GM19023 (cell line): ENCODE measurements around the gene BMPR1B.
"Not testable (repeated sequence)": the region's sequence is repeated elsewhere in the genome, so short reads cannot be mapped to it uniquely, and the experiment has no call there.

Experiments
- ATAC-seq: cut with Tn5 transposase; IDR thresholded peaks from one replicate; pipeline ENCODE4 v1.9.1; 2021; ENCODE audit warnings: mild to moderate bottlenecking, moderate library complexity; ENCODE audit not compliant: unreplicated experiment

Gene BMPR1B

DNA sequence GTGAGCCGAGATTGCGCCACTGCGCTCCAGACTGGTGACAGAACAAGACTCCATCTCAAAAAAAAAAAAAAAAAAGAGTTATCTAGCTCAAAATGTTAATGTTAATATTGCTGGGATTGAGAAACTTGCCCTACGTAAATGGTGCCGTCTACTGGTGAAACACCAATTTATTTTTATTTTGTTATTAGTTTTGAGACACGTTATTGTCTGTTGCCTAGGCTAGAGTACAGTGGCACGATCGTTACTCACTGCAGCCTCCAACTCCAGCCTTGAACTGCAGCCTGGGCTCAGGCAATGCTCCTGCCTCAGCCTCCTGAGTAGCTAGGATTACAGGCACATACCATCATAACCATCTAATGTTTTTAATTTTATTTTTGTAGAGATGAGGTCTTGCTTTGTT, 262.8 kb downstream of the BMPR1B start:
- ATAC-seq = no peak

DNA sequence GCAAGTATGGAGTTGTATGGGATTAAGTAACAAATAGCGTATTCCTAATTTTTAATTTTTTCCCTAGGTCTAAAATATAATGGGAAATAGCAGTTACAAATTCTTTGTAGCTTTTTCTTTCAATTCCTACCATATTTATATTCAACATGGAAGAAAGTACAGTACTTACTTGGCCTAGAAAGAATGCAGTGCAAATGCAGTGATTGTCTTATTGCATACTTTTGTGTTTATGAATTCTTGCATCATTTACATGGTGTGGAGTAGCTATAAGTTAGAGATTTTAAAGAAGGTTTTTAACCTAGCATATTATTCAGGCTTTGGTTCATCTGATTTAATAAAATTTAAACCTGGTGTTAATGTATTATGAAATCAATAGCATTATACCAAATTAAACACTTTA, 263.3 kb downstream of the BMPR1B start:
- ATAC-seq = no peak

DNA sequence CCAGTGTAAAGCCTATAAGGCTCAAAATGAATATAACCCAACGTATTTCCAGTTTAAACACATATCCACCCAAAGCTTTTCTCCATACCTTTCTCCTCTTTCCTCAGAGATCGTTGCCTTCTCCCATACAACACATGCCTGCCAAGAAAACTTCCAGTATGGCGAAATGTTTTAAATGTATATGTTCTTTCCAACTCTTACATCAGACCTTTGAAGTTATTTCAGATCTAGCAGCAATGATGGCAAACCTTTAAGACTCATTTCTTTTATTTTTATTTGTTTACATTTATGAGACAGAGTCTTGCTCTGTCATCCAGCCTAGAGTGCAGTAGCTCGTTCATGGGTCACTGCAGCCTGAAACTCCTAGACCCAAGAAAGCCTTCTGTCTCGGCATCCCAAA, 265.4 kb downstream of the BMPR1B start:
- ATAC-seq = no peak

DNA sequence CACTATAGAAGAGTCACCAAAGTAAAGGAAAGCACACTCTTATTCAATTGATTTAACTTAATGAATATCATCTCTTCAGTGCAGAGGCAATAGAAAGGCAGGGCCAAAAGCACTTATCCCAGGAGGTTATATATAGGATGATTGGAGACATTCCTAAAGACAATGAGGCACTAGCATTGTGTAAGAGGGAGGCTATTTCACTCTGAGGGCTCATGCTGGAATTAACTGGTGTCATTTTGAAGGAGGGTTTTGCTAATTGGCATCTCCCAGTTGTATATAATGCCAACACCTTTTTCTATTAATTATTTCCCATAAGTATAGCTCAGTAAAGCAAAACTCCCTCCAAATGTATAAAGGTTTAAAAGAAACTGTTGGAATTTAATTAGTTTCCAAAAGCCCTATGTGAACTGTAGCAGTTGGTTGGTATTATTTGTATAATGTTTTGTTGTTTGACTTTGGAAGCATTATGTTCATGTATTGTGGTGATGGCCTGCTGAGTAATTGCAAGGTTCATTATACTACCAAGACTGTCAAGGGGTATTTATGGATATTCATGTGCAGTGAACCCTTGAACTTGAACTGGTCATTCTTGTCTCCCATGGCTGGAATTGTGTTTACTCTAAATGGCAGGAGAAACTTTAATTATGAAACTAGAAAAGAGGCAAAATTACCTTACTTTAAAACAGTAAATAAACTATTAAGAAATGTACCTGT, 270.3 kb downstream of the BMPR1B start:
- ATAC-seq = no peak

DNA sequence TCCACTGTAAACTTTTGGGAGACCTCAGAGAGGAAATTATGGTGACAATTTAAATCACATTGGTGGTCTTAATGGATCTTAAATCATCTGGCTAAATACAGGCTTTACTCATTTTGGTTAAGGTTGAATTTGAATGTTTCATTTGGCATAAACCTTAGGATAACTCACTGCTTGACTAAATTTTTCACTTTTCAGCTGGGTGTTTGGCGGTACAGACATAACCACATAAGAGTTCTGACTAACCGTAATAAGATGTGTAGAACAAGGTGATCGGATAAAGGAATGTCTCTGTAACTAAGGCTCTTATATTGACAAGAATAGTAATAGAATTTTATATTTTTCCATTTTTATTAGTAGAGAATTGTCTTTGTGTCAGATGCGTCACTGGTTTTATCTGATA, 281.0 kb downstream of the BMPR1B start:
- no peak for ATAC-seq

DNA sequence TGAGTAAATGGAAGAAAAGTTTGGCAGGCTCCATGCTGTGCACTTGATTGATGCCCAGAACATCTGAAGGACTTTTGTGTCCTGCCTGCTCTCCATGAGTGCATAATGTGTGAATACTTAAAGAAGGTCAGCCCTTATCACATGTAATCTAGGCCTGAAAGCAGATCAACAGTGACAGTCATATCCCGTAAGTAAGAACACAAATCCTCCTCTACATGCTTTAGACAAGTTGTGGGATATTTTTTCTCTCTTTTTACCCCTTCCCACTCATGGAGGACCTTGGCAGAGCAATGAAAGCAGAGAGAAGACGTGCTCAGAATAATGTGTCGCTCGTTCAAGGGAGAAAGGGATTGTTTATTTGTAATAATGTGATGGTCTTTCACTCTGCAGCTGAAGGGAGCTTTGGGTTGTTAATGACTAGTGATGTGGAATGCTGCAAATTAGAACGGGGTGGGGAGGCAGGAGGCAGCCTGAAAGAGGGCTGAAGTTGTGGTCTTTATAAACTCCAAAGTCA, 286.6 kb downstream of the BMPR1B start:
- no peak for ATAC-seq

DNA sequence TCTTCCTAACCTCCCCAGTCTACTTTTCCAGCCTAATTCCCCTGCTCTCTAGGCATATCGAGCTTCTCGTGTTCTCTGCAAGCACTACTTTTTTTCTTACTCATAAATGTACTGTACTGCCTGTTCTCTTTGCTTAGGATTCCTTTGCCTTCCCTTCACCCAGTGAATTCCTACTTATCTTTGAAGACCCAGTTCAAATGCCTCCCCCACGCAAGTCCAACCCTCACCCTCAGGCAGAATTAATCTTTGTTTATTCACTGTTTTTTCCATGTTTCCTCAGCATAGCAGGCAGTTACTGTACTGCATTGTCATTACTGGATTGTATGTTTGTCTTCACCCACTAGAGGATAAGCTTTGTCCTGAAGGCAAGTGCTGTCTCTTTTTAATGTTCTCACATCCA, 287.7 kb downstream of the BMPR1B start:
- no peak for ATAC-seq

DNA sequence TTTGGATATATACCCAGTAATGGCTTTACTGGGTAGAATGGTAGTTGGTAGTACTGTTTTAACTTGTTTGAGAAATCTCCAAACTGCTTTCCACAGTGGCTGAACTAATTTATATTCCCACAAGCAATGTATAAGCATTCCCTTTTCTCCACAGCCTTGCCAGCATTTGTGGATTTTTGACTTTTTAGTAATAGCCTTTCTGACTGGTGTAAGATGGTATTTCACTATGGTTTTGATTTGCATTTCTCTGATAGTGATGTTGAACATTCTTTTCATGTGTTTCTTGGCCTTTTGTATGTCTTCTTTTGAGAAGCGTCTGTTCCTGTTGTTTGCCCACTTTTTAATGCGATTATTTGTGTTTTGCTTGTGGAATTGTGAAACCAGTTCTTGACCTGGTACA, 290.5 kb downstream of the BMPR1B start:
- ATAC-seq = no peak

DNA sequence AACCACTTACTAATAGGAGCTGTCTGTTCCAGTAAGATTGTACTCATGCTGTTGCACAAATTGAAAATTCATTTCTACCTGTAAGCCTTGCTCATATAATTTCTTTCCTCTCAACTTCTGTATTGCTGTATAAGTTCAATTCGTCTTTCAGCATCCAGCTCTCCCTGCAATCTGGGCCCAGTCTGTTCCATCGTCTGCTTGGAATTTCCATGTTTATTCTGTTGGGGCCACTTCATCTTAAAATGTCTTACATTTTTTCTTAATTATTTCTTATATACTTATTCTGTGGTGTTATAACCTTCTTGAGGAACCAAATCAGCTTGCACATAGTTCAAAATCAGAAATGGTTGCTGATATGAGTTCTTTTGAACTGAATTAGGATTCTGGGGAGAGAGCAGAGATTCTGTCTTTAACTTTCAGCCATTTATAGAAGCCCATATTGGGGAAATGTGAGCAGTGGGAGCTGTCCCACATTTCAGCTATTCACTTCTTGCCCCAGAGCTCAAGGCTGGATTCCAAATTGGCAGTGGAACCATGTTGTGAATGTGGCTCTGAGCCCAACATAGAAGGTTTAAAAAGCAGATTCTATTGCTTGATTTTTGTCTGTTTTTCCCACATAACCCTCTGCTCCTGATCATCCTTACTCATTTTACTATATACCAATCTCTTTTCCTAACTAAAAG, 291.9 kb downstream of the BMPR1B start:
- no peak for ATAC-seq

DNA sequence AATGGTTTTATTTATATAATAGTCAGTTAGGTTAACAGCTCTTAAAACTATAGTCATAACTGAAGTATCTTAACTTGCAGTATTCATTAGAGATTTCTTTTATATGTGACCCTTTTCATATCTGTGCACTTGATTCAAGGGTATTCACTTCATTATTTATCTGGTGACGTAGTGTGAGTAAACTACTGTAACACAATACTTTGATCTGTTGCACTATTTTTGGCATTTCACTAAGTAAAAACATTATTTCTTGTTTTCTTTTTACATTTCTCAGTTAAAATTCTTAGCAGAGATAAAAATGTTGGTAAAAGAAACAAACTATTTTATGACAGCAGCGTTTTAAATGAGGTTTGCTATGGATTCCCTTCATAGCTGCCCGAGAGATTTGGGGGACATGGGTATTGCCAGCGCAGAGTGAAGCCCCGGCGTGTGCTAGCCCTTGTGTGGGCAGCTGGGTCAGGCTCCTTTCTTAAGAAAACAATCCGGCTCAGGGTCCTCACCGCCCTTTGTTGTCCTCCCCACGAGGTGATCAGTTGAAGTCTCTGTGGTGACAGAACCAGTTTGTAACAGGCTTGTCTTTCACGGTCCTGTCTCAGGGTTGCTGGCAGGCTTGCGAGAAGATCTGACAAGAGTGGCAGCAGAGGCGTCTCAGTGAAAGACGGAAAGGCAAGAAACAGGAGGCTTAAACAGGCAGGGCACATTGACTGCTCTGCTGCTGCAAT, 293.4 kb downstream of the BMPR1B start:
- ATAC-seq = no peak

DNA sequence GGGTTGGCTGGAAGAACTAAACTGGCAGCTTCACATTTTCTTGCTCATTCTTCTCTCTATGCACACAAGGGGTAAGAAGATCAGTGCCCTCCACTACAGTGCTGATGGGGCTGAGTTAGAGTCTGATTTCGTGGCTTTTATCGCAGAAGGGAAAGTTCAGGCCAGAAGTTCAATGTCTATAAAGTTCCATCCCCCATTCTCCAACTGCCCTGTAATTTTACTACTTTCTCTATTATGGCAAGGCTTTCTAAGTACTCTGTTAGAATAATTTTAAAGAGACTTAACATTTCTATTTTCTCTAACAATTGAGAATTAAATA, 293.9 kb downstream of the BMPR1B start:
- ATAC-seq = no peak

DNA sequence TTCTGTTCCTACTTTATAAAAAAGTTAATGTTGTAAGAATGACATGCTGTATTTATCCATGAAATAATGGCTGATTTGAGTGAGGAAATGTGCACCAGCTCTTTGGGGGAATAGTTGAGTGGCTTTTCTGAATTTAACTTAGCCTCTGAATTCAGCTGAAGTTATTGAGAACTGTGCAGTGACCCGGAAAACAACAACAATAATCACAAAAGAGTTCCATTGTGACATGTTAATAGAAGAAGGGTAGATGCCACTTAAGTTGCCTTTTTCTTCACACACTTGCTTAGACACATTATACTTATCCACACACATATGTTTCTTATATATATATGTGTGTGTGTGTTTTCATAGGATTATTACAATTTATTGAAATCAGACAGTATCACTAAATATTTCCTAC, 301.2 kb downstream of the BMPR1B start:
- no peak for ATAC-seq

DNA sequence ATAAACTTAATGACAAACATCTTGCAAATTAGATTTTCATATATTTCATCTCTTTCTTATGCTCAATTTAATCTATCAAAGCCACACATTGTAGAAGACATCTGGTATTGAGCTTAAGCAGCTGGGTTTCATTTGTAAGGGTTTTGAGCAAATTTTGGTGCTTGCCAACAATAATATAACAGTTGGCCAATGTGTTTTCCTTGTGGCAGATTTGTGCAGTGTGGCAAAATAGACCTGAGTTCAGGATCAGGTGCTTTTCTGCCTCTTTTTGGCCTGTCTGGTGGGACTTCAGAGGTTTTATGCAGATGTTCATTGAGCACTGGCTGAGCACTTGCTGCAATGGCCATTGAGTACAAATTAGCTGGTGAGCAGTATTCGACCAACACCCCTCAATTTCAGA, 301.9 kb downstream of the BMPR1B start:
- ATAC-seq = no peak

DNA sequence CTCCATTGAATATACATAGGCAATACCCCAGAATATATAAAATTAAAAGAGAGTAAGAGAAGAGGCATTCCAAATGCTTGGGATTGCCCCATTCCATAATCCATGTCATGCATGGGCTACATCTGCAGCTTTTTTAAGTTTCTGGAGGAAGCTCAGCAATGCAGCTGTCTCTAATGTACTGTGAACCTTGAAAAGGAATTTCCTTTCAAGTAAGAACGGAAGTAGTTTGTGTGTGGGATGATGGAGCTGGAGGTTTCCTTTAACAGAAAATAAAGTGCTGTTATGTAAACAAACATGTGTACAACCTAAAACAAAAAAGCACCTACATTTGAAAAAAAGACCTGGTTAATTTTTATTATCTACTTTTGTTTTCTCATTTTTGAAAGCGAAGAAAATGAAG, 303.5 kb downstream of the BMPR1B start:
- ATAC-seq = no peak

DNA sequence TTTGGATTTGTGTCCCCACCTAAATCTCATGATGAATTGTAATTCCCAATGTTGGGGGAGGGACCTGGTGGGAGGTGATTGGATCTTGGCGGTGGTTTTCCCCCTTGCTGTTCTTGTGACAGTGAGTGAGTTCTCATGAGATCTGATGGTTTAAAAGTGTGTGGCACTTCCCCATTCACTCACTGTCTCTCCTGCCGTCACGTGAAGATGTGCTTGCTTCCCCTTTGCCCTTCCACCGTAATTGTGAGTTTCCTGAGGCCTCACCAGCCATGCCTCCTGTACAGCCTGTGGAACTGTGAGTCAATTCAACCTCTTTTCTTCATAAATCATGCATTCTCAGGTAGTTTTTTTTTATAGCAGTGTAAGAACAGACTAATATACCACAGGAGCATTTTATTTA, 304.0 kb downstream of the BMPR1B start:
- ATAC-seq = not testable (repeated sequence)

DNA sequence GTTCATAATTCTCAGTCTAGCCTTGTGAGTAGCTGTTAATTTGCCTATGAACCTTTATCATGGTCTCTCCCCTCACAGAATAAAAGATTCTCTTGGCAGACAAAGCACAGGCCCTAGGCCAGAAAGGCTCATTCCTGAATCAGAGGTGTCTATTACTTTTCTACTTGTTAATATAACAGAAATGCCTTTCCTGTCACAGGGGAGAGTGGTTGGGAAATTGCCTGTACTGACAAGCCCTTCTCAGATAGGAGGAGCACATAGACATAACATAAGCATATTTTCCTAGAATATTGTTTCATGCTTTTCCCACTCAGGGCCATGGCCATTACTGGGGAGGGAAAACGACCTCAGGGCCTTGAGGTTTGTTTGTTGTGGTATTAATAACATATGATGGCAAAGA, 308.3 kb downstream of the BMPR1B start:
- ATAC-seq = no peak

DNA sequence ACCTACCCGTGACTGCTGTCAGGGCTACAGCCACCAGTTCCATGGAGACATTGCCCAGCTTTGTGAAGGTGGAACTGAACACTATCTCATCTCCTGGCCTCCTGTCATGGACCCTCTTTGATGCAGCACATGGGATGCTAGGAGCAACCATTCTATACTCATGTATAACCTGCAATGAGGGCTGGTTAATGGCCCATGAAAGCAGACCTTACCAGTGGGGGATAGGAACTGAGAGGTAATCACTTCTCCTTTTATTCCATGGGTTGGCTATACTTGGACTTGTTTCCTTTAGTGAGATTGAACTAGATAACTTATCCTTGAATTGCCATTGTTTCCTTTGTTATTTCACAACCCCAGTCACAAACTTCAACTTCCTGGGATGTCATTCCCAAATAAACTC, 310.6 kb downstream of the BMPR1B start:
- ATAC-seq = no peak

DNA sequence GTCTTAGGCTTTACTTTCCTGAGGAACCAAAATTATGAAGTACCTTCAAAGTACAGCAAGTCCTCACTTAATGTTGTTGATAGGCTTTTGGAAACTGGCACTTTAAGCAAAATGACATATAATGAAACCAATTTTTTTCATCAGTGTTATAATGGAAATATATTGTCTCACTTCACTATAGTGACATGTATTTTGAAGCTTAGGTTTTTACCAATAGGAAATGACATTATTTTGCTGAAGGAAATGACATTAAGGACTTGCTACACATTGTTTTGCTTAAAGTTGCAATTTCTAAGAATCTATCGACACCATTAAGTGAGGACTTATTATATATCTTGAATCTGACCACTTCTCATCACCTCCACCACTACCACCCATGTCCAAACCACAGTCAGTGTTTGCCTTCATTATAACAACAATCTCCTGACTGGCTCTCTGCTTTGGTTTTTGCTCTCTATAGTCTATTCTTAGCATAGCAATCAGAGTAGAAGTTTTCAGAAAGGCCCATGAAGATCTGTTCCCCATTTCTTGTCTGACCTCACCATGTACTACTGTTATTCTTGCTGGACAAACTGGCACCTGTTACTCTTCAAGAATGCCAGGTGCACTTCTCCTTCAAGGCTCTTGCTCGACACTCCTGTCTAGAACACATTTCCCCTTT, 311.2 kb downstream of the BMPR1B start:
- ATAC-seq = no peak

DNA sequence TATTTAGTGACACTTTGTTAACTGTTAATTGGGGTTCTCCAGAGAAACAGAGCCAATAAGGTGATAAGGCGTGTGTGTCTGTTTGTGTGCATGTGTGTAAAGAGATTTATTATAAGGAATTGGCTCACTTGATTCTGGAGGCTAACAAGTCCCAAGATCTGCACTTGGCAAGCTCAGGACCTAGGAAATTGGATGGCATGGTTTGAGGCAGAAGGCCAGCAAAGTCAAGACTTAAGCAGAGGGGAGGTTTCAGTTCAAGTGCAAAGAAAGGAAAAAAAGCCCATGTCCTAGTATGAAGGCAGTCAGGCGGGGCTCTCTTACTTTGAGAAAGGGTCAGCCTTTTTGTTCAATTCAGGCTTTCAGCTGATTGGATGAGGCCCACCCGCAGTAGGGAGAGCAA, 314.1 kb downstream of the BMPR1B start:
- no peak for ATAC-seq

DNA sequence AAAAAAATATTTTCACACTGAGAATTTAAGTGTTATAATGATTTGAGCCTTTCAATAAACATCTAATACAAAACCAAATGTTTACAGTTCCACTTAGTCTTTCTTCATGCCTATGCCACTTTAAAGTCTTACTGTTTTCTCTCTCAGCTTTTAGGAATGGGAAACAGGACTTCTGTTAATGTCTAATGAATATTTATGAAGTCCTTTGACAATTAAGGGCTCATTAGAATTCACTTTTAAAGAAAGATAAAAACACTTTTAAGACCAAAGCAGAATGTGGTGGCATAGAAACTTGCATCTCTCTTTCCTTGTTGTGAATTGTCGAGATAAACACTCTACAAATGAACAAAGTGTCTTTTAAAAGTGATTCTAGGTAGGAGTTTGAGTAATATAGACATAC, 315.9 kb downstream of the BMPR1B start:
- ATAC-seq = no peak

DNA sequence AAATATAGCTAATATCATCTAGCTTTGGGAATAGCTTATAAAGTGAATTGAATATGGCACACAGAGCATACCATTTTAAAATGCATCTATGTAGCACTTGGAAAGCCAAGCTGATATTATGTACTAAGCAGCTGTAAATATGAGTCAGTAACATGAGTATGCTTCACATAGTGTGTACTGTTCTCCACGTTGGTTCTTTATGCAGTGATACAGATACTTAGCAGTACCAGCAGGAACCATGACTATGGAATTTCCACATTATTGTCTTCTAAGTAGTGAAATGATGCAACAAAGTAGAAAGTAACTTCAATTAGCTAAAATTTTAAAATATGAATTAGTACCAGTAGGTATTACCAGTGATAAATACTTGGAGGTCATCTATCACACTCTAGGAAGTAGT, 320.1 kb downstream of the BMPR1B start:
- ATAC-seq = no peak

DNA sequence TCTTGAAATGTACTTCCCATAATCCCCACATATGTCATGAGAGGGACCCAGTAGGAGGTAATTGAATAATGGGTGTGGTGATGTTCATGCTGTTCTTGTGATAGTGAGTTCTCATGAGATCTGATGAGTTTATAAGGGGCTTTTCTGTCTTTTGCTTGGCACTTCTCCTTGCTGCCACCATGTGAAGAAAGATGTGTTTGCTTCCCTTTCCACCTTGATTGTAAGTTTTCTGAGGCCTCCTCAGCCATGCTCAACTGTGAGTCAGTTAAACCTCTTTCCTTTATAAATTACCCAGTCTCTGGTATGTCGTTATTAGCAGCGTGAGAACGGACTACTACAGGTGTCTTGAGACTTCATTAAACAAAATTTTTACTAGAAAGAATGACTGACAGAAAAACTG, 323.2 kb downstream of the BMPR1B start:
- no peak for ATAC-seq
